ENCODE data around the gene YPEL1.

The YPEL1 gene

DNA sequence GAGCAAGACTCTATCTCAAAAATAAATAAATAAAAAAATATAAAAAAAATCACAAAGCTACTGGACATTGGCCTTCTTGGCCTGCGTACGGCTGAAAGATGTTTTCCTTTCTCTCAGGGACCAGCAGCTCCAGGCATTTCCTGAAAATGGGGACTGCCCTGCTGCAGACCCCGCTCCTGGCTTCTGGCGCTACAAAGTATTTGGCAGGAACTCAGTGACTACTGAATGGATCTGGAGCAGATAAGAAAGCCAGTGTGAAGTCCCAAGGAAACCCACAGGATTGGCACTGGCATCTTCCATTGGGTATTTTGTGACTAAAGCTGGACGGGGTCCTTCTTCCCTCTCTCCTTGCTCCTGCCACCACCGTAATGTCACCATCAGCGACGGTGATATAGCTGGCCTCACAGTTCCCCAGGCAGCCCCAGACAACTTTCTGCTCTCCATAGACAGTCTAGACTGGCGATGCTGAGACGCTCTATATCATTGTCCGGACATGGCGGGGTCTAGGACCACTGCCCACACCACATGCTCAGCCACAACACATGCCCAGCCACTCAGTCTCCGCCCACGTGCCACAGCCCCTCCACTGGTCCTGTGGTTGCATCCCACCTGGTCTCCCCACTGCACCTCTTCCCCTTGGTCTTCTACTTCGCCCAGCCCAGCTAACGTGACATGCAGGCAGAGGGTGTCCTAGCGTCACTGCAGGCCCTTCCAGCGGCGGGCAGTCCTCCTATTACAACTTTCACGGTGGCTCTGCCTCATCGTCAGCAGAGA, 22.7 kb upstream of the YPEL1 start:
- H3K4me3 ChIP-seq (ENCODE audit: low read depth, low read length) = no peak overlapping the region
- no peak for DNase-seq
- TF ChIP-seq, protein P1, sequence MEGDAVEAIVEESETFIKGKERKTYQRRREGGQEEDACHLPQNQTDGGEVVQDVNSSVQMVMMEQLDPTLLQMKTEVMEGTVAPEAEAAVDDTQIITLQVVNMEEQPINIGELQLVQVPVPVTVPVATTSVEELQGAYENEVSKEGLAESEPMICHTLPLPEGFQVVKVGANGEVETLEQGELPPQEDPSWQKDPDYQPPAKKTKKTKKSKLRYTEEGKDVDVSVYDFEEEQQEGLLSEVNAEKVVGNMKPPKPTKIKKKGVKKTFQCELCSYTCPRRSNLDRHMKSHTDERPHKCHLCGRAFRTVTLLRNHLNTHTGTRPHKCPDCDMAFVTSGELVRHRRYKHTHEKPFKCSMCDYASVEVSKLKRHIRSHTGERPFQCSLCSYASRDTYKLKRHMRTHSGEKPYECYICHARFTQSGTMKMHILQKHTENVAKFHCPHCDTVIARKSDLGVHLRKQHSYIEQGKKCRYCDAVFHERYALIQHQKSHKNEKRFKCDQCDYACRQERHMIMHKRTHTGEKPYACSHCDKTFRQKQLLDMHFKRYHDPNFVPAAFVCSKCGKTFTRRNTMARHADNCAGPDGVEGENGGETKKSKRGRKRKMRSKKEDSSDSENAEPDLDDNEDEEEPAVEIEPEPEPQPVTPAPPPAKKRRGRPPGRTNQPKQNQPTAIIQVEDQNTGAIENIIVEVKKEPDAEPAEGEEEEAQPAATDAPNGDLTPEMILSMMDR (IDR thresholded peaks at IDR 0.05; ENCODE audit: low read depth, low read length) = no peak
- peaks cover 29% of the 10 kb centered on the region for H3K36me3 ChIP-seq
- H3K27me3 ChIP-seq (ENCODE audit: insufficient read depth, low read depth, severe bottlenecking) = no peaks in the 10 kb centered on the region
- H3K9me3 ChIP-seq (ENCODE audit: severe bottlenecking) = no peaks in the 10 kb centered on the region
- no peak overlapping the region for H3K27ac ChIP-seq

DNA sequence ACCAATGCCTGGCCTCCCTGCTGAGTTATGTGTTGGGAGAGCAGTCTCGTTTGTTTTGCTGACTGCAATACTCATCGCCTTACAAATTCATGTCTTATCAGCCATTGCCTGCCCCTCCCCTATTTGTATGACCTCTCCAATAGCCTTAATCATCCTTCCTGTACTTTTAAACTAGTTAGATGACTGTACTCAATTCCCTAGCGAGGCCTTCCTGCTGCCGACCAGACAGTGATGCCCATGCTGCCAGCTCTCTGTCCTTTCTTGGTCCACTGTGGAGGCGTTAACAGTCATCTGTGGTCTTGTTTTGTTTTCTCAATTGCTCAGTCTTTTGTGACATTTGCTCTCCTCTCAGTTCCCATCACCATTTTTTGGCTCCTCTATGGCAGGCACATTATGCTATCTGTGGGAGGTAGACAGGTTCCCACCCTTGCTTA, 20.3 kb upstream of the YPEL1 start:
- TF ChIP-seq, protein P1 (IDR thresholded peaks at IDR 0.05; ENCODE audit: low read depth, low read length) = no peak
- no peak for DNase-seq
- peak overlapping the region; percentile 68; the same call in 1 of the 2 replicates for H3K27ac ChIP-seq

DNA sequence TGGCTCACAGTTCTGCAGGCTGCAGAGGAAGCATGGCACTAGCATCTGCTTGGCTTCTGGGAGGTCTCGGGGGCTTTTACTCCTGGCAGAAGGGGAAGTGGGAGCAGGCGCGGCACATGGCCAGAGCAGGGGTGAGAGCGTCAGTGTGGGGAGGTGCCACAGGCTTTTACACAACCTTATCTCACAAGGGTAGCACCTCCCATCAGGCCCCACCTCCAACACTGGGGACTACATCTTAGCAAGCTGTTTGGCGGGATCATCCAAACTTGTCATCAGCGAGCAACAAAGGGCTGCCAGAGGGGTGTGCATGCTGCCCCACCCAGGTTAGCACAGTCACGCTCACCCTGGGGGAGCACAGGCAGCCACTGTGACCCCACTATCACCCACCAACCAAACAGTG, 18.9 kb upstream of the YPEL1 start:
- H3K4me3 ChIP-seq (ENCODE audit: low read depth, low read length) = peak overlapping the region; percentile 37
- H3K27ac ChIP-seq = peak overlapping the region; percentile 68
- H3K9me3 ChIP-seq (ENCODE audit: severe bottlenecking) = no peaks in the 10 kb centered on the region
- H3K27me3 ChIP-seq (ENCODE audit: insufficient read depth, low read depth, severe bottlenecking) = no peaks in the 10 kb centered on the region
- H3K36me3 ChIP-seq = 0 out of 2 replicates have a peak, but pooled peaks cover 1% of the 10 kb centered on the region
- DNase-seq = peak; percentile 67
- TF ChIP-seq, protein P1 (IDR thresholded peaks at IDR 0.05; ENCODE audit: low read depth, low read length) = no peak

More for the DNA sequence above, 20.3 kb upstream of the YPEL1 start:
- H3K4me3 ChIP-seq (ENCODE audit: low read depth, low read length) = no peak overlapping the region
- H3K27me3 ChIP-seq (ENCODE audit: insufficient read depth, low read depth, severe bottlenecking) = no peaks in the 10 kb centered on the region
- H3K9me3 ChIP-seq (ENCODE audit: severe bottlenecking) = no peaks in the 10 kb centered on the region
- H3K36me3 ChIP-seq = peaks cover 5% of the 10 kb centered on the region

DNA sequence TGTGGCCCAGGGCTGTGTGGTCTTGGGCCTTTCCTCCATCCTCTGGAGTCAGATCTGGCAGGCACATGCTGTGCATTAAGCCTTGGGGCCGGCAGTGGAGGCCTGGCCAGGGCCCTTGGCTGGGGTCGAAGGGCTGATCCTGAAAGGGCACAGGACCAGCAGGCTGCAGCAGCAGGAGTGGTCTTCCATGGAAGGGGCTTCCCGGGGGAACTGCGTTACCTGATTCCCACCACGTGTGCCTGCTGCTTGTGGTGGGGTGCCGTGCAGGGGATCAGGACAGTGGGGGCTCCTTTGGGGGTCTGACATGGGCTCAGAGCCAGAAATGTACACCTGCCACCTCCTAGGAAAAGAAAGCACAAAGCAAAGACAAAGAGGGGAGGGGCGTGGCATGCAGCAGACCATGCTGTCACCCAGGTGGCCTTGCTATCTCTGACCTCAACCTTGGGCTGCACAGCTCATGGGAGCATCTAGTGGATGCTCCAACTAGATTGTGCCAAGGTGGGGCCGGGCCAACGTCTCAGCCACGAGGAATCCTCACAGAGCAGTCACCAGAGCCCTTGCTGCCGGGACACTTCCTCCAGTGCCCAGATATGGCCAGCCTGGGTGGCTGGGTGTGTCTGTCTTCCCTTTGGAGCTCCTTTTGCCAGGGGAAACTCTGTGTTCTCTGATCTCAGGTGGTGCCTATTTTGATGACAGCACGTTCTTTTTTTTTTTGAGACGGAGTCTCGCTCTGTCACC, 17.9 kb upstream of the YPEL1 start:
- no peaks in the 10 kb centered on the region for H3K9me3 ChIP-seq (ENCODE audit: severe bottlenecking)
- H3K27ac ChIP-seq = no peak overlapping the region
- DNase-seq = no peak
- TF ChIP-seq, protein P1 (IDR thresholded peaks at IDR 0.05; ENCODE audit: low read depth, low read length) = no peak
- no peaks in the 10 kb centered on the region for H3K36me3 ChIP-seq
- no peak overlapping the region for H3K4me3 ChIP-seq (ENCODE audit: low read depth, low read length)
- H3K27me3 ChIP-seq (ENCODE audit: insufficient read depth, low read depth, severe bottlenecking) = no peaks in the 10 kb centered on the region

DNA sequence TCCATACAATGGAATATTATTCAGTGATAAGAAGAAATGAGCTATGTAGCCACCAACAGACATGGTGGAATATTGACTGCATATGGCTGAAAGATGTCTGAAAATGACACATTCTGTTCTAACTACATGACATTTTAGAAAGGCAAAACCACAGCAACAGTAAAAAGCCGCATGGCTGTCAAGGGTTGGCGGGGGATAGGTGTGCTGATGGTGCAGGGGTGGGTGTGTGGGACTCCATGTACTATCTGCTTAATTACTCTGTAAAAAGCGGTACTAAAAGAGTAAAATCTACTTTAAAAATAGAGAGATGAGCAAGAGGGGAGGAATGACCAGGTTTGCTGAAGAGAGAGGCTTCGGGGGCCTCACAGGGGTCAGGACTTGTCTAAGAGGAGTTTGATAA, 16.7 kb upstream of the YPEL1 start:
- TF ChIP-seq, protein P1 (IDR thresholded peaks at IDR 0.05; ENCODE audit: low read depth, low read length) = no peak
- Histone ChIP-seq H3K9me3 (ENCODE audit: severe bottlenecking) (no peaks in the 10 kb centered on the region), H3K36me3 (no peaks in the 10 kb centered on the region), H3K27ac (no peak overlapping the region), H3K4me3 (ENCODE audit: low read depth, low read length) (no peak overlapping the region), H3K27me3 (ENCODE audit: insufficient read depth, low read depth, severe bottlenecking) (no peaks in the 10 kb centered on the region)
- no peak for DNase-seq

Data from WERI-Rb-1 (cell line).